ENCODE measurements around the gene ZNF674. TPM values are rescaled to one million over a fixed set of nuclear protein-coding genes. Genes with fewer than 3 reads are reported as not detected.

ZNF674 gene
- total RNA-seq, 2 donors from 2014 or later = 4.4 to 4.6 TPM

DNA sequence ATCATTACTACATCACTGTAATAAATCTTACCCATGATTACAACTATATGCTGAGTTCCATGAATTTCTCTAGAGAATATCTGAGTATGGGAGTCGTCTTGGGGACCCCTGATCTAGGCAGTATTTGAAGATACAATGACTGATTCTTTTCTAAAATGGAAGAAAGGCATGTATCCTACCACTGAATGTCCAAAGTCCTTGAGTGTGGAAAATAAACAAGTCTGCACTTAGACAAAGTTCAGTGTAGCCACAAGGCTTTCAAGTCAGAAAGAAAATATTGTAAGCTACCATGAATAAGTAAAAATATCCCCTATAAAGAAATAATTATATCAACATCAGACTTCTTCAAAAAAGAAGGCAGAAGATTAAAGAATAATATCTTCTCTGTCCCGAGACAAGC, 42.4 kb downstream of the ZNF674 start:
- H3K4me1 Mint-ChIP-seq = no peaks in the 10 kb centered on the region
- Histone ChIP-seq H3K36me3 (ENCODE audit: control insufficient read depth, insufficient read depth, low read length) (peaks cover 23% of the 10 kb centered on the region), H3K4me3 (ENCODE audit: low read length) (no peak overlapping the region), H3K9ac (ENCODE audit: extremely low read depth, low read length, poor library complexity, severe bottlenecking) (no peak overlapping the region), H3K9me3 (ENCODE audit: control insufficient read depth, low read length) (peaks cover 57% of the 10 kb centered on the region), H3K27me3 (ENCODE audit: control insufficient read depth, insufficient read depth, low read length, poor library complexity, severe bottlenecking) (no peaks in the 10 kb centered on the region), H3K27ac (ENCODE audit: low read depth, low read length) (no peak overlapping the region), H3K4me1 (ENCODE audit: control insufficient read depth, insufficient read depth, low read length) (no peaks in the 10 kb centered on the region)
- DNase-seq = no peak
- peaks cover 72% of the 10 kb centered on the region for H3K36me3 Mint-ChIP-seq (ENCODE audit: low read depth)
- no peak overlapping the region for H3K4me3 Mint-ChIP-seq
- no peaks in the 10 kb centered on the region for H3K27me3 Mint-ChIP-seq (ENCODE audit: insufficient read depth)
- H3K27ac Mint-ChIP-seq = no peak overlapping the region
- 100% methylated on average over 1 to 2 of the region's 2 CpGs for WGBS, 2 experiments (ENCODE audit: insufficient coverage in 1 of 2, insufficient read length in 1 of 2)
- peaks cover 83% of the 10 kb centered on the region for H3K9me3 Mint-ChIP-seq
- TF ChIP-seq, protein P1, sequence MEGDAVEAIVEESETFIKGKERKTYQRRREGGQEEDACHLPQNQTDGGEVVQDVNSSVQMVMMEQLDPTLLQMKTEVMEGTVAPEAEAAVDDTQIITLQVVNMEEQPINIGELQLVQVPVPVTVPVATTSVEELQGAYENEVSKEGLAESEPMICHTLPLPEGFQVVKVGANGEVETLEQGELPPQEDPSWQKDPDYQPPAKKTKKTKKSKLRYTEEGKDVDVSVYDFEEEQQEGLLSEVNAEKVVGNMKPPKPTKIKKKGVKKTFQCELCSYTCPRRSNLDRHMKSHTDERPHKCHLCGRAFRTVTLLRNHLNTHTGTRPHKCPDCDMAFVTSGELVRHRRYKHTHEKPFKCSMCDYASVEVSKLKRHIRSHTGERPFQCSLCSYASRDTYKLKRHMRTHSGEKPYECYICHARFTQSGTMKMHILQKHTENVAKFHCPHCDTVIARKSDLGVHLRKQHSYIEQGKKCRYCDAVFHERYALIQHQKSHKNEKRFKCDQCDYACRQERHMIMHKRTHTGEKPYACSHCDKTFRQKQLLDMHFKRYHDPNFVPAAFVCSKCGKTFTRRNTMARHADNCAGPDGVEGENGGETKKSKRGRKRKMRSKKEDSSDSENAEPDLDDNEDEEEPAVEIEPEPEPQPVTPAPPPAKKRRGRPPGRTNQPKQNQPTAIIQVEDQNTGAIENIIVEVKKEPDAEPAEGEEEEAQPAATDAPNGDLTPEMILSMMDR (conservative IDR thresholded peaks at IDR 0.05) = no peak

DNA sequence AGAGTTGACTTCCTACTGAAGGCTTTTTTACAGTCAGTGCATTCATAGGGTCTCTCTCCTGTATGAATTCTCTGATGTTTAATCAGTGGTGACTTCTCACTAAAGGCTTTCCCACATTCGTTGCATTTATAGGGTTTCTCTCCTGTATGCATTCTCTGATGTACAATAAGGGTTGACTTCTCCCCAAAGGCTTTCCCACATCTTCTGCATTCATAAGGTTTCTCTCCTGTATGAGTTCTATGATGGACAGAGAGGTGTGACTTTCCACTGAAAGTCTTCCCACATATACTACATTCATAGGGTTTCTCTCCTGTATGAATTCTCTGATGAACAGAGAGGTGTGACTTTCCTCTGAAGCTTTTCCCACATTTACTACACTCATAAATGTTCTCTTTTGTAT, 45.2 kb downstream of the ZNF674 start:
- Histone ChIP-seq H3K9ac (ENCODE audit: extremely low read depth, low read length, poor library complexity, severe bottlenecking) (no peak overlapping the region), H3K9me3 (ENCODE audit: control insufficient read depth, low read length) (peaks cover 48% of the 10 kb centered on the region), H3K36me3 (ENCODE audit: control insufficient read depth, insufficient read depth, low read length) (peaks cover 23% of the 10 kb centered on the region), H3K27me3 (ENCODE audit: control insufficient read depth, insufficient read depth, low read length, poor library complexity, severe bottlenecking) (no peaks in the 10 kb centered on the region), H3K4me3 (ENCODE audit: low read length) (no peak overlapping the region), H3K4me1 (ENCODE audit: control insufficient read depth, insufficient read depth, low read length) (no peaks in the 10 kb centered on the region), H3K27ac (ENCODE audit: low read depth, low read length) (no peak overlapping the region)
- H3K27ac Mint-ChIP-seq = no peak overlapping the region
- H3K4me3 Mint-ChIP-seq = no peak overlapping the region
- H3K27me3 Mint-ChIP-seq (ENCODE audit: insufficient read depth) = no peaks in the 10 kb centered on the region
- peaks cover 72% of the 10 kb centered on the region for H3K36me3 Mint-ChIP-seq (ENCODE audit: low read depth)
- 100% methylated on average over 1 of the region's 1 CpG; no CpG with 5 or more reads in 1 of the 2 experiments for WGBS, 2 experiments (ENCODE audit: insufficient coverage in 1 of 2, insufficient read length in 1 of 2)
- TF ChIP-seq, protein P1 (conservative IDR thresholded peaks at IDR 0.05) = no peak
- peaks cover 88% of the 10 kb centered on the region for H3K9me3 Mint-ChIP-seq
- H3K4me1 Mint-ChIP-seq = no peaks in the 10 kb centered on the region
- DNase-seq = no peak

DNA sequence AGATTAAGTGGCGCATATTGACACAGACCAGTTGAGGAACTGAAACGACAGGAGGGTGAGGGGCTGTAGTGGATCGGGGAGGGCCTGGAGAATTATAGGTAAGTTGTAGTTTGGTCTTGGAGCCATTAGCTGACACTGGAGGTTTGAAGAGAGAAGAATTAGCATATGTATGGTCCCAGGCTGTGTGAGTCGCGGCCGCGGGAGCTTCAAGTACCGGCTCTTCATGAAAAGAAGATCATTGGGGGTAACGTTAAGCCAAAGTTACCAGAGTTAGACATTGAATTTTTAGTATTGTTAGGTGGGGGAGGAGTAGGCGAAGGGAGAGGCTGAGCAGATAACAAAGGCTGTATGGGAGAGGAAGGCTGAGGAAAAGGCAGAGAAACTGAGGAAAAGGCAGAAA, 56.5 kb downstream of the ZNF674 start:
- H3K4me1 Mint-ChIP-seq = no peaks in the 10 kb centered on the region
- Histone ChIP-seq H3K4me3 (ENCODE audit: low read length) (no peak overlapping the region), H3K4me1 (ENCODE audit: control insufficient read depth, insufficient read depth, low read length) (no peaks in the 10 kb centered on the region), H3K9me3 (ENCODE audit: control insufficient read depth, low read length) (peaks cover 13% of the 10 kb centered on the region), H3K36me3 (ENCODE audit: control insufficient read depth, insufficient read depth, low read length) (no peaks in the 10 kb centered on the region), H3K9ac (ENCODE audit: extremely low read depth, low read length, poor library complexity, severe bottlenecking) (no peak overlapping the region), H3K27ac (ENCODE audit: low read depth, low read length) (no peak overlapping the region), H3K27me3 (ENCODE audit: control insufficient read depth, insufficient read depth, low read length, poor library complexity, severe bottlenecking) (no peaks in the 10 kb centered on the region)
- H3K9me3 Mint-ChIP-seq = peaks cover 93% of the 10 kb centered on the region
- no peaks in the 10 kb centered on the region for H3K27me3 Mint-ChIP-seq (ENCODE audit: insufficient read depth)
- WGBS, 2 experiments (ENCODE audit: insufficient coverage in 1 of 2, insufficient read length in 1 of 2) = 73% methylated on average over 10 of the region's 10 CpGs; no CpG with 5 or more reads in 1 of the 2 experiments
- TF ChIP-seq, protein P1 (conservative IDR thresholded peaks at IDR 0.05) = no peak
- peaks cover 49% of the 10 kb centered on the region for H3K36me3 Mint-ChIP-seq (ENCODE audit: low read depth)
- H3K4me3 Mint-ChIP-seq = no peak overlapping the region
- no peak overlapping the region for H3K27ac Mint-ChIP-seq
- peak; percentile 36 for DNase-seq

All from endodermal cell (in vitro differentiated cells).